OCI-LY1 (cell line): ENCODE measurements around the gene RRH.
A peak's percentile ranks its signal among the peaks of the same experiment; 100 is the strongest.

ENCODE experiments used
- H2AFZ ChIP-seq: fragments of 200-600 bp; sonication (generic), shearing (Covaris generic); 2 replicates; pipeline ENCODE4 v1.6.0; 2014; ENCODE audit warnings: antibody characterized with exemption, mild to moderate bottlenecking, low read length
- H3F3A ChIP-seq: fragments of 200-600 bp; sonication (generic), shearing (Covaris generic); 2 replicates; pipeline ENCODE4 v1.6.0; 2014; ENCODE audit warnings: mild to moderate bottlenecking, antibody characterized with exemption, low read length, moderate library complexity; ENCODE audit not compliant: insufficient read depth
- H3K27ac ChIP-seq: fragments of 200-600 bp; sonication (generic); 2 replicates; pipeline ENCODE4 v1.5.1; 2014; ENCODE audit warnings: low read length, mixed run types, mild to moderate bottlenecking, low read depth; ENCODE audit not compliant: poor library complexity, severe bottlenecking
- H3K27me3 ChIP-seq: fragments of 200-600 bp; sonication (generic); 2 replicates; pipeline ENCODE4 v1.6.0; 2014; ENCODE audit warnings: antibody characterized with exemption, mild to moderate bottlenecking, low read length, moderate library complexity; ENCODE audit not compliant: insufficient read depth
- H3K36me3 ChIP-seq: fragments of 200-600 bp; sonication (generic); 2 replicates; pipeline ENCODE4 v1.6.1; 2014; ENCODE audit warnings: mild to moderate bottlenecking, antibody characterized with exemption, low read length, moderate library complexity, mixed read lengths; ENCODE audit not compliant: insufficient read depth
- H3K4me1 ChIP-seq: fragments of 200-600 bp; sonication (generic); 2 replicates; pipeline ENCODE4 v1.5.1; 2014; ENCODE audit warnings: mild to moderate bottlenecking, low read length, moderate library complexity; ENCODE audit not compliant: insufficient read depth, severe bottlenecking
- H3K4me2 ChIP-seq: fragments of 200-600 bp; sonication (generic), shearing (Covaris generic); 2 replicates; pipeline ENCODE4 v1.6.1; 2014; ENCODE audit warnings: low read length
- H3K4me3 ChIP-seq: fragments of 200-600 bp; sonication (generic); 2 replicates; pipeline ENCODE4 v1.5.1; 2014; ENCODE audit warnings: low read length, low read depth, mild to moderate bottlenecking, mixed read lengths; ENCODE audit not compliant: poor library complexity, severe bottlenecking
- H3K79me2 ChIP-seq: fragments of 200-600 bp; shearing (Covaris generic); 2 replicates; pipeline ENCODE4 v1.6.1; 2016; ENCODE audit warnings: mixed run types, low read length, mixed read lengths; ENCODE audit not compliant: insufficient read depth
- H3K9ac ChIP-seq: fragments of 200-600 bp; sonication (generic), shearing (Covaris generic); 2 replicates; pipeline ENCODE4 v1.6.1; 2014; ENCODE audit warnings: mild to moderate bottlenecking, low read length, mixed read lengths
- H3K9me2 ChIP-seq: fragments of 200-600 bp; sonication (generic), shearing (Covaris generic); 2 replicates; pipeline ENCODE4 v1.6.1; 2014; ENCODE audit warnings: low read depth, mild to moderate bottlenecking, low read length, mixed read lengths
- H3K9me3 ChIP-seq: fragments of 200-600 bp; shearing (Covaris generic); 2 replicates; pipeline ENCODE4 v1.6.1; 2014; ENCODE audit warnings: low read length, mixed read lengths
- H4K20me1 ChIP-seq: fragments of 200-600 bp; sonication (generic), shearing (Covaris generic); 2 replicates; pipeline ENCODE4 v1.6.0; 2016; ENCODE audit warnings: mild to moderate bottlenecking, low read length; ENCODE audit not compliant: insufficient read depth
- CTCF ChIP-seq: fragments of 200-600 bp; sonication (generic), shearing (Covaris generic); IDR thresholded peaks from 2 replicates; pipeline ENCODE4 v1.5.1; 2017; ENCODE audit warnings: mild to moderate bottlenecking, antibody characterized with exemption, low read length, moderate library complexity, mixed read lengths
- EZH2 ChIP-seq: fragments of 200-600 bp; sonication (generic), shearing (Covaris generic); IDR thresholded peaks from 2 replicates; pipeline ENCODE4 v1.8.0; 2017; ENCODE audit warnings: borderline replicate concordance, mixed run types, mild to moderate bottlenecking, antibody characterized with exemption, low read length, moderate library complexity, mixed read lengths

Gene RRH

GRCh38 chr4:109801895-109802319 is 25.9 kb upstream of the RRH start, which contains the start of gene CFI:
Gene CFI (minus strand): TSS chr4:109801999. CDS start chr4:109801971, 28 bp downstream.
- H3K79me2 ChIP-seq: no peaks in the 10 kb centered on the region
- no peaks in the 10 kb centered on the region for H3K36me3 ChIP-seq
- no peaks in the 10 kb centered on the region for H3K4me1 ChIP-seq
- H3K9me3 ChIP-seq: no peaks in the 10 kb centered on the region; the same call in 1 of the 2 replicates
- H3K27ac ChIP-seq: no peak within 1 kb of the TSS
- H2AFZ ChIP-seq: no peak within 1 kb of the TSS
- no peak for TF ChIP-seq CTCF
- no peak for TF ChIP-seq EZH2
- no peak within 1 kb of the TSS for H3K4me2 ChIP-seq
- no peak within 1 kb of the TSS for H3K4me3 ChIP-seq
- no peaks in the 10 kb centered on the region for H3K9me2 ChIP-seq
- H3F3A ChIP-seq: no peaks in the 10 kb centered on the region
- H3K27me3 ChIP-seq: no peaks in the 10 kb centered on the region
- H4K20me1 ChIP-seq: no peaks in the 10 kb centered on the region
- no peak within 1 kb of the TSS for H3K9ac ChIP-seq

GRCh38 chr4:109803924-109804571 is 23.7 kb upstream of the RRH start:
- Histone ChIP-seq H3K27me3 (no peaks in the 10 kb centered on the region), H3K27ac (no peak overlapping the region), H3K9me2 (no peaks in the 10 kb centered on the region), H3K4me2 (no peak overlapping the region), H3K79me2 (no peaks in the 10 kb centered on the region), H3K4me1 (no peaks in the 10 kb centered on the region), H4K20me1 (no peaks in the 10 kb centered on the region), H3K4me3 (no peak overlapping the region), H3K9me3 (no peaks in the 10 kb centered on the region), H2AFZ (no peak overlapping the region), H3F3A (no peaks in the 10 kb centered on the region), H3K36me3 (no peaks in the 10 kb centered on the region), H3K9ac (no peak overlapping the region)
- TF ChIP-seq CTCF (peak; percentile 57), EZH2 (no peak)

- Histone ChIP-seq H3K27ac (no peak overlapping the region), H3K36me3 (no peaks in the 10 kb centered on the region), H3K4me3 (no peak overlapping the region), H2AFZ (no peak overlapping the region), H3K9me3 (no peaks in the 10 kb centered on the region), H3K27me3 (no peaks in the 10 kb centered on the region), H3K4me2 (no peak overlapping the region), H3K79me2 (no peaks in the 10 kb centered on the region), H3K9ac (no peak overlapping the region), H3K9me2 (no peaks in the 10 kb centered on the region), H3K4me1 (peaks cover 4% of the 10 kb centered on the region), H3F3A (no peaks in the 10 kb centered on the region), H4K20me1 (no peaks in the 10 kb centered on the region)
- TF ChIP-seq CTCF (no peak), EZH2 (no peak)
Observed at GRCh38 chr4:109809655-109810054, 18.1 kb upstream of the RRH start.
